Tibial nerve (tissue), 4 donors: Measurements from ENCODE around the gene MPZL2. TPM values are rescaled to one million over a fixed set of nuclear protein-coding genes. Genes with fewer than 3 reads are reported as not detected.

Experiments used
- DNase-seq, 2 donors: peaks; one replicate each; pipeline ENCODE4 v3.0.0-alpha.2; 2019; ENCODE audit warnings: low spot score in 2 of 2
- H3K27ac ChIP-seq, 4 donors: fragments of 200-600 bp; sonication (generic) in 3 of 4; one replicate each; pipeline ENCODE4 v1.5.1; 2017 to 2019; ENCODE audit warnings: mild to moderate bottlenecking in 1 of 4
- H3K27me3 ChIP-seq, 2 donors: fragments of 200-600 bp; sonication (generic) in 1 of 2; one replicate each; pipeline versions ENCODE4 v1.5.1 to v1.6.0; 2017 to 2019
- H3K36me3 ChIP-seq, 3 donors: fragments of 200-600 bp; sonication (generic); one replicate each; pipeline ENCODE4 v1.5.1; 2018 to 2019
- H3K4me1 ChIP-seq, 4 donors: fragments of 200-600 bp; sonication (generic) in 3 of 4; one replicate each; pipeline ENCODE4 v1.5.1; 2017 to 2019
- H3K4me3 ChIP-seq, 4 donors: fragments of 200-600 bp; sonication (generic) in 3 of 4; one replicate each; pipeline ENCODE4 v1.5.1; 2017 to 2019; ENCODE audit warnings: mild to moderate bottlenecking in 1 of 4, moderate library complexity in 1 of 4
- H3K9me3 ChIP-seq, 4 donors: fragments of 200-600 bp; sonication (generic) in 3 of 4; one replicate each; pipeline ENCODE4 v1.5.1; 2017 to 2019
- CTCF ChIP-seq, 5 experiments: fragments of 200-600 bp in 3 of 5; fragments of 450-650 bp in 2 of 5; sonication (generic) in 3 of 5; IDR thresholded peaks; one replicate each; pipeline ENCODE4 v1.5.1; 2016 to 2019; ENCODE audit warnings: antibody characterized with exemption in 5 of 5, mild to moderate bottlenecking in 3 of 5, moderate library complexity in 2 of 5
- EP300 ChIP-seq, 2 donors: sonication (generic); formaldehyde crosslinking; IDR thresholded peaks; one replicate each; pipeline ENCODE4 v1.6.1; 2017; ENCODE audit warnings: antibody characterized with exemption in 2 of 2, mild to moderate bottlenecking in 1 of 2
- POLR2A ChIP-seq, 2 donors: fragments of 450-650 bp; IDR thresholded peaks; one replicate each; pipeline ENCODE4 v1.6.1; 2017; ENCODE audit warnings: antibody characterized with exemption in 2 of 2, mild to moderate bottlenecking in 2 of 2, moderate library complexity in 2 of 2
- WGBS, 2 donors: methylation state at CpG; one replicate each; pipeline ENCODE4 v1.1.5; 2018; 5-methylcytosine and 5-hydroxymethylcytosine counted together
- total RNA-seq, 4 donors: library from RNA; depleted of rRNA; stranded (reverse); fragments of >200 nt; gene quantifications; one replicate each; pipeline ENCODE4 v1.1.0, GENCODE V29; 2016

Gene MPZL2
- total RNA-seq, 4 donors from 2014 or later: 6.7 to 53.7 (median 27.0) TPM

- Histone ChIP-seq H3K27me3 (peaks cover 0 to 15% of the 10 kb centered on the region in 2 donors), H3K9me3 (no peaks in the 10 kb centered on the region), H3K36me3 (no peaks in the 10 kb centered on the region), H3K4me3 (no peak overlapping the region), H3K4me1 (peaks cover 0 to 5% (median 1%) of the 10 kb centered on the region in 4 donors), H3K27ac (no peak overlapping the region)
- no peak for DNase-seq
- no peak for TF ChIP-seq POLR2A (IDR thresholded peaks at IDR 0.05)
- no peak for TF ChIP-seq CTCF (IDR thresholded peaks at IDR 0.05)
- no peak for TF ChIP-seq EP300 (IDR thresholded peaks at IDR 0.05)
- WGBS, 2 donors: 73 to 74% methylated on average over 3 of the region's 3 CpGs
Measured at GRCh38 chr11:118243993-118244762, 19.9 kb downstream of the MPZL2 start.

GRCh38 chr11:118243161-118243560, 20.9 kb downstream of the MPZL2 start:
- H3K4me1 ChIP-seq: peaks cover 0 to 5% (median 1%) of the 10 kb centered on the region in 4 donors
- H3K27ac ChIP-seq: no peak overlapping the region
- no peak for TF ChIP-seq POLR2A (IDR thresholded peaks at IDR 0.05)
- TF ChIP-seq CTCF (IDR thresholded peaks at IDR 0.05): no peak
- TF ChIP-seq EP300 (IDR thresholded peaks at IDR 0.05): no peak

GRCh38 chr11:118241764-118242098, 22.4 kb downstream of the MPZL2 start:
- no peak for DNase-seq
- H3K27me3 ChIP-seq: peaks cover 0 to 7% of the 10 kb centered on the region in 2 donors
- 73 to 77% methylated on average over 1 of the region's 1 CpG for WGBS, 2 donors
- no peaks in the 10 kb centered on the region for H3K9me3 ChIP-seq
- no peaks in the 10 kb centered on the region for H3K36me3 ChIP-seq
- H3K4me1 ChIP-seq: peaks cover 0 to 5% (median 1%) of the 10 kb centered on the region in 4 donors
- no peak for TF ChIP-seq CTCF (IDR thresholded peaks at IDR 0.05)
- TF ChIP-seq POLR2A (IDR thresholded peaks at IDR 0.05): no peak
- no peak for TF ChIP-seq EP300 (IDR thresholded peaks at IDR 0.05)
- H3K27ac ChIP-seq: peak overlapping the region in 3 of 4 donors; percentile 41 to 66 (median 58)
- H3K4me3 ChIP-seq: no peak overlapping the region

More at GRCh38 chr11:118243161-118243560, 20.9 kb downstream of the MPZL2 start:
- Histone ChIP-seq H3K4me3 (no peak overlapping the region), H3K36me3 (no peaks in the 10 kb centered on the region), H3K27me3 (peaks cover 0 to 10% of the 10 kb centered on the region in 2 donors), H3K9me3 (no peaks in the 10 kb centered on the region)
- 48 to 75% methylated on average over 6 to 7 of the region's 8 CpGs for WGBS, 2 donors
- no peak for DNase-seq

GRCh38 chr11:118240999-118241763, 22.9 kb downstream of the MPZL2 start:
- no peaks in the 10 kb centered on the region for H3K9me3 ChIP-seq
- H3K27ac ChIP-seq: peak overlapping the region in 3 of 4 donors; percentile 41 to 66 (median 58)
- DNase-seq: no peak
- no peak overlapping the region for H3K4me3 ChIP-seq
- no peaks in the 10 kb centered on the region for H3K36me3 ChIP-seq
- WGBS, 2 donors: 56 to 73% methylated on average over 9 of the region's 9 CpGs
- H3K27me3 ChIP-seq: peaks cover 0 to 10% of the 10 kb centered on the region in 2 donors
- H3K4me1 ChIP-seq: peaks cover 0 to 5% (median 1%) of the 10 kb centered on the region in 4 donors
- TF ChIP-seq EP300 (IDR thresholded peaks at IDR 0.05) (peak in 1 of 2 donors; percentile 55), POLR2A (IDR thresholded peaks at IDR 0.05) (no peak)

- no peaks in the 10 kb centered on the region for H3K9me3 ChIP-seq
- H3K36me3 ChIP-seq: no peaks in the 10 kb centered on the region
- DNase-seq: no peak
- TF ChIP-seq EP300 (IDR thresholded peaks at IDR 0.05) (no peak), POLR2A (IDR thresholded peaks at IDR 0.05) (no peak), CTCF (IDR thresholded peaks at IDR 0.05) (no peak)
- H3K27ac ChIP-seq: peak overlapping the region in 2 of 4 donors; percentile 5 to 27
- peaks cover 0 to 10% of the 10 kb centered on the region in 2 donors for H3K27me3 ChIP-seq
- 63 to 74% methylated on average over 5 of the region's 5 CpGs for WGBS, 2 donors
- no peak overlapping the region for H3K4me3 ChIP-seq
- peaks cover 0 to 5% (median 1%) of the 10 kb centered on the region in 4 donors for H3K4me1 ChIP-seq
Measured at GRCh38 chr11:118239509-118240205, 24.4 kb downstream of the MPZL2 start.
